GM18951 (cell line): Measurements from ENCODE around the gene GJB1.

ENCODE experiments used
- POLR2A ChIP-seq: IDR thresholded peaks from 4 replicates; pipeline ENCODE4 v1.6.1; 2011; ENCODE audit warnings: mild to moderate bottlenecking; ENCODE audit not compliant: insufficient read length, insufficient read depth; ENCODE audit errors: extremely low read depth
- in situ Hi-C: fragments of 300-500 bp; cut with MboI; formaldehyde crosslinking; loops from one replicate; pipeline ENCODE4 v1.12.0; 2022; ENCODE audit warnings: low sequenced_read_pairs, mixed read lengths, inconsistent platforms; ENCODE audit not compliant: unreplicated experiment

The GJB1 gene

GRCh38 chrX:71225009-71225408 is 2.0 kb downstream of the GJB1 start:
- in situ Hi-C loops = no loop called here
- TF ChIP-seq POLR2A = no peak

GRCh38 chrX:71225676-71226075 is 2.7 kb downstream of the GJB1 start:
- in situ Hi-C loops = no loop called here
- TF ChIP-seq POLR2A = no peak

- TF ChIP-seq POLR2A = no peak
- in situ Hi-C loops = no loop called here
Measured at GRCh38 chrX:71227370-71228062, 4.5 kb downstream of the GJB1 start.

- no peak for TF ChIP-seq POLR2A
- in situ Hi-C loops = no loop called here
Measured at GRCh38 chrX:71228063-71228642, 5.1 kb downstream of the GJB1 start.

GRCh38 chrX:71235482-71235881 is 12.5 kb downstream of the GJB1 start:
- TF ChIP-seq POLR2A = no peak

GRCh38 chrX:71236836-71237235 is 13.8 kb downstream of the GJB1 start:
- in situ Hi-C loops = no loop called here
- TF ChIP-seq POLR2A = no peak

More at GRCh38 chrX:71235482-71235881, 12.5 kb downstream of the GJB1 start:
- in situ Hi-C loops = no loop called here

GRCh38 chrX:71239781-71240180 is 16.8 kb downstream of the GJB1 start:
- TF ChIP-seq POLR2A = no peak

GRCh38 chrX:71241301-71241700 is 18.3 kb downstream of the GJB1 start:
- in situ Hi-C loops = no loop called here
- TF ChIP-seq POLR2A = no peak

More at GRCh38 chrX:71239781-71240180, 16.8 kb downstream of the GJB1 start:
- in situ Hi-C loops = no loop called here

GRCh38 chrX:71244359-71245128 is 21.5 kb downstream of the GJB1 start:
- TF ChIP-seq POLR2A = no peak
- in situ Hi-C loops = no loop called here

- TF ChIP-seq POLR2A = no peak
Measured at GRCh38 chrX:71245159-71245558, 22.1 kb downstream of the GJB1 start.

GRCh38 chrX:71250841-71251240 is 27.8 kb downstream of the GJB1 start:
- in situ Hi-C loops = no loop called here
- TF ChIP-seq POLR2A = no peak

More at GRCh38 chrX:71245159-71245558, 22.1 kb downstream of the GJB1 start:
- in situ Hi-C loops = no loop called here

GRCh38 chrX:71251466-71251973 is 28.5 kb downstream of the GJB1 start:
- in situ Hi-C loops = no loop called here
- TF ChIP-seq POLR2A = no peak

GRCh38 chrX:71252221-71252620 is 29.2 kb downstream of the GJB1 start:
- TF ChIP-seq POLR2A = no peak
- in situ Hi-C loops = no loop called here
